NB4 (cell line): ENCODE measurements around the gene PHYKPL.

Experiments used
- DNase-seq: peaks from one replicate; pipeline ENCODE4 v3.0.0; 2010; ENCODE audit warnings: low read depth
- H3K4me3 ChIP-seq: one replicate; pipeline ENCODE4 v1.5.1; 2011; ENCODE audit warnings: mild to moderate bottlenecking, low read depth, low read length, moderate library complexity
- MYC ChIP-seq: IDR thresholded peaks from 2 replicates; pipeline ENCODE4 v1.6.1; 2011; ENCODE audit warnings: low read depth, low read length
- POLR2A ChIP-seq: IDR thresholded peaks from 2 replicates; pipeline ENCODE4 v1.6.1; 2011; ENCODE audit warnings: mild to moderate bottlenecking; ENCODE audit not compliant: insufficient read length; ENCODE audit errors: extremely low read depth
- TF ChIP-seq, protein P1 (sequence below): IDR thresholded peaks from 2 replicates; pipeline ENCODE4 v1.6.1; 2011; ENCODE audit warnings: low read depth, low read length
- TF ChIP-seq, protein P2 (sequence below): IDR thresholded peaks from one replicate; pipeline ENCODE4 v1.5.1; 2012; ENCODE audit warnings: low read depth, low read length

The PHYKPL gene

DNA sequence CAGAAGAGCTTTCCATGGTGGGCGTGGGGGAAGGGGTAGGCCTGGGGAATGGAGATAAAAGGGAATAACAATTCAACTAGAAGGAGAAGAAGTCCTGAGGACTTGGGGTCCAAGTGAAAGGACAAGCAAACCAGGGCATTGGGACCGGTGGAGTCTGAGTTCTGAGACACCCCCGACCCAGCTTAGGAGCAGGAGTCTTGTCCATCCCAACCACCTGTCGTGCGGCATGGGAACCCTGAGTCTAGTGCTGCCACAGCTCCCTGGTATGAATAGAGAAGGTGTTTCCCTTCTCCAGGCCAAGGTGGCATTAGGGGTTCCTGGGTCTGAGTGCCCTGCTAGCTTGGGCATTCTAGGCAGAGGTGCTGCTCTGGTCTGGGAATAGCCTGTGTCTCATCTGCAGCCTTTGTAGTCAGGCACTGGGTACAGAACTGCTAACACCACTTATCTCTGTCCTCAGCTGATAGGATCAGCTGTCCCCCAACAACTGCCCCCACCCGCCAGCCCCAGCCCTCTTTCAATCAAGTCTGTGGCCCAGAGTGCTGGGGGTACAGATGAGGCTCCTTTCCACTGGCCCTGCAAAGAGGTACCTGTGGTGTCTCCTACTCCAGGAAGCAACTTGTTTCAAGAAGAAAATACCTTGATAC lies 18.3 kb downstream of the PHYKPL start:
- no peak for DNase-seq
- no peak for TF ChIP-seq MYC
- no peak for TF ChIP-seq POLR2A
- TF ChIP-seq, protein P1, sequence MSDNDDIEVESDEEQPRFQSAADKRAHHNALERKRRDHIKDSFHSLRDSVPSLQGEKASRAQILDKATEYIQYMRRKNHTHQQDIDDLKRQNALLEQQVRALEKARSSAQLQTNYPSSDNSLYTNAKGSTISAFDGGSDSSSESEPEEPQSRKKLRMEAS: no peak
- TF ChIP-seq, protein P2, sequence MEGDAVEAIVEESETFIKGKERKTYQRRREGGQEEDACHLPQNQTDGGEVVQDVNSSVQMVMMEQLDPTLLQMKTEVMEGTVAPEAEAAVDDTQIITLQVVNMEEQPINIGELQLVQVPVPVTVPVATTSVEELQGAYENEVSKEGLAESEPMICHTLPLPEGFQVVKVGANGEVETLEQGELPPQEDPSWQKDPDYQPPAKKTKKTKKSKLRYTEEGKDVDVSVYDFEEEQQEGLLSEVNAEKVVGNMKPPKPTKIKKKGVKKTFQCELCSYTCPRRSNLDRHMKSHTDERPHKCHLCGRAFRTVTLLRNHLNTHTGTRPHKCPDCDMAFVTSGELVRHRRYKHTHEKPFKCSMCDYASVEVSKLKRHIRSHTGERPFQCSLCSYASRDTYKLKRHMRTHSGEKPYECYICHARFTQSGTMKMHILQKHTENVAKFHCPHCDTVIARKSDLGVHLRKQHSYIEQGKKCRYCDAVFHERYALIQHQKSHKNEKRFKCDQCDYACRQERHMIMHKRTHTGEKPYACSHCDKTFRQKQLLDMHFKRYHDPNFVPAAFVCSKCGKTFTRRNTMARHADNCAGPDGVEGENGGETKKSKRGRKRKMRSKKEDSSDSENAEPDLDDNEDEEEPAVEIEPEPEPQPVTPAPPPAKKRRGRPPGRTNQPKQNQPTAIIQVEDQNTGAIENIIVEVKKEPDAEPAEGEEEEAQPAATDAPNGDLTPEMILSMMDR: no peak
- no peak overlapping the region for H3K4me3 ChIP-seq

GRCh38 chr5:178213748-178214151 lies 18.9 kb downstream of the PHYKPL start:
- H3K4me3 ChIP-seq: no peak overlapping the region
- no peak for DNase-seq
- TF ChIP-seq, protein P2: no peak
- TF ChIP-seq MYC (no peak), POLR2A (no peak)
- TF ChIP-seq, protein P1: no peak

DNA sequence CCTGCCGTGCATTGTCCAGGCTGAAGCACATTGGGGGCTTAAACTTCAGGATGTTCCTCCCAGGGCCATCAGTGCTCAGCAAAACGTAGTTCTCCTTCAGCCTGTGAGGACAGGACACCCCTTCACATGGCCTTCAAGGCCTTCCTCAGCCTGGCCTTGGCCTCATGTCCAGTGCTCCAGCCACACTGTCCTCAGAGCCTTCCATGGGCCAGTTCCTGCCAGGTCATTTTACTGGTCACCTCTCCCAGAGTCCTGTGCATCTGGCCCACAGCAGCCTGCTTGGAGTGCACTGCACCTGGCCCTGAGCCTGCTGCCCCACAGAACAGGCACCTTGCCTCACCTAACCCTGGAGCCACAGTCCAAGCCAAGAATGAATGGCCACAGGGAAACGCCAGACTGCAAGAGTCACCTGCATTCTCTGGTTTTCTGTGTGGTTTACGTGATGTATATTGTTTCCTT lies 19.6 kb downstream of the PHYKPL start:
- TF ChIP-seq POLR2A: no peak
- TF ChIP-seq, protein P2: no peak
- TF ChIP-seq, protein P1: no peak
- TF ChIP-seq MYC: no peak
- no peak overlapping the region for H3K4me3 ChIP-seq
- peak; percentile 34 for DNase-seq

GRCh38 chr5:178212241-178213002 lies 20.2 kb downstream of the PHYKPL start:
- TF ChIP-seq POLR2A: no peak
- TF ChIP-seq, protein P1: no peak
- TF ChIP-seq, protein P2: no peak
- TF ChIP-seq MYC: no peak
- peak; percentile 30 for DNase-seq
- no peak overlapping the region for H3K4me3 ChIP-seq

DNA sequence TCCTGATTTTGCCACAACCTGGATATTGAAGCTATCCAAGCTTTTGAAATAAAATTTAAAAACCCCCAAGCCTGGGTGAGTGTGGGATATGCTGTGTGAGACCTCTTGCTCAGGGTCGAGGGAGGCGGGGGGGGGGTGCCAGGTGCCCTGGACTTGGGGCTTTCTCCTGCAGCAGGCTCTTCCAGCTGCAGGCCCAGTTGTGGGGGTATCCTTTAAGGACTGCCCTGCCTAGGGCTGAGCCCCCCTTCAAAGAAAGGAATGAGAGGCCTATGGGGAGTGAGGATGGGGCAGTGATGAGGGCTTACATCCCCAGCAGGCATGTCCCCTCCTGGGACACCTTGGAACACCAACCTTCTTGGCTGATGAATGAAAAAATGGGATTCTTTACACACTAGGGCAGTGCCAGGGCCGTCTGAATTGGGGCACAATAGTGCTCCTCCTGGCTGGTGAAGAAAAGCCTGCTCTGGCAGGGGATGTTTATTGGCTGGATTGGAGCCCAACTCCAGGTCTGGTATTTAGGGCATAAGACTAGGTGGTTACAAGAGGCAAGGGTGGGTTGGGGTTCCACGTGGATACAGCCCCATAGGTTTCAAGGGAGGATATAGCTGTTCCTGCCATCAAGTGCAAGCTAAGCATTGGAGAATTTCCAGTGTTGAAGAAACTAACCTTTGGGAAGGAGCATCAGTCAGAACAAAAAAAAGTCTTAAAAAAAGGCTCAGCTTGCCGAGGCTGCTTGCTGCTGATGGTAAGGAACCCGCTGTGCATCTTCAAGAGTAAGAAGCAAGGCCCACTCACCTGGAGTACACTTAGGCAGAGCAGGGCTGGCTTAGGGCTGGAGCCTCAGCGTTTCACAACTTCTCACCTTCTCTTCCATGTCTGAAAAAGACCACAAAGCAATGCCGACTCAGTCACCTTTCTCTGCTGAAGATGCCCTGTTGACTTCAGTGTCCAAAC lies 21.2 kb downstream of the PHYKPL start:
- no peak overlapping the region for H3K4me3 ChIP-seq
- peak; percentile 36 for DNase-seq
- TF ChIP-seq POLR2A: peak; percentile 24
- no peak for TF ChIP-seq MYC
- TF ChIP-seq, protein P2: no peak
